Measurements from ENCODE around the gene EIF4ENIF1. TPM values are rescaled to one million over a fixed set of nuclear protein-coding genes. Genes with fewer than 3 reads are reported as not detected.

Gene EIF4ENIF1
- polyA plus RNA-seq, 2 of the 4 experiments (the other 2 are of a cell fraction): 10.3 to 15.5 TPM

- DNase-seq (ENCODE audit: low read depth in 1 of 2, low spot score in 1 of 2): no peak
- no peak for FAIRE-seq
- H3K4me2 ChIP-seq: no peak overlapping the region
- ATAC-seq: no peak
- no peaks in the 10 kb centered on the region for H3K4me1 ChIP-seq
- POLR2A ChIA-PET: no interaction called here
- no peaks in the 10 kb centered on the region for H3K9me3 ChIP-seq
- CTCF ChIA-PET: no interaction called here
- H3K4me3 ChIP-seq: no peak overlapping the region
- TF ChIP-seq MYC (IDR thresholded peaks at IDR 0.05; ENCODE audit: borderline replicate concordance, low read length) (no peak), CHD4 (IDR thresholded peaks at IDR 0.05; ENCODE audit: borderline replicate concordance) (no peak), FOSL2 (IDR thresholded peaks at IDR 0.05) (no peak), FOSL2 (CRISPR knock-in tag; IDR thresholded peaks at IDR 0.05) (no peak), HEYL (CRISPR knock-in tag; IDR thresholded peaks at IDR 0.05) (no peak), SREBF2 (IDR thresholded peaks at IDR 0.05) (no peak), PBX3 (IDR thresholded peaks at IDR 0.05) (no peak)
- TF ChIP-seq, protein P1, sequence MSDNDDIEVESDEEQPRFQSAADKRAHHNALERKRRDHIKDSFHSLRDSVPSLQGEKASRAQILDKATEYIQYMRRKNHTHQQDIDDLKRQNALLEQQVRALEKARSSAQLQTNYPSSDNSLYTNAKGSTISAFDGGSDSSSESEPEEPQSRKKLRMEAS (IDR thresholded peaks at IDR 0.05): no peak
- no peak overlapping the region for H3K27ac ChIP-seq
- WGBS (ENCODE audit: missing lambda C conversion rate): 94% methylated on average over 3 of the region's 3 CpGs
Measured at GRCh38 chr22:31461699-31462098, 27.9 kb downstream of the EIF4ENIF1 start.

- TF ChIP-seq EP300 (IDR thresholded peaks at IDR 0.05) (no peak), RFX5 (IDR thresholded peaks at IDR 0.05) (no peak), ZC3H11A (IDR thresholded peaks at IDR 0.05) (no peak), RAD21 (conservative IDR thresholded peaks at IDR 0.05 in 1 of 2, IDR thresholded peaks at IDR 0.05 in 1 of 2) (peak in 1 of 2 experiments; percentile 15; a peak in 2 of 5 replicates), KDM5A (IDR thresholded peaks at IDR 0.05) (no peak)
- TF ChIP-seq, protein P1 (IDR thresholded peaks at IDR 0.05): no peak
- TF ChIP-seq, protein P2, sequence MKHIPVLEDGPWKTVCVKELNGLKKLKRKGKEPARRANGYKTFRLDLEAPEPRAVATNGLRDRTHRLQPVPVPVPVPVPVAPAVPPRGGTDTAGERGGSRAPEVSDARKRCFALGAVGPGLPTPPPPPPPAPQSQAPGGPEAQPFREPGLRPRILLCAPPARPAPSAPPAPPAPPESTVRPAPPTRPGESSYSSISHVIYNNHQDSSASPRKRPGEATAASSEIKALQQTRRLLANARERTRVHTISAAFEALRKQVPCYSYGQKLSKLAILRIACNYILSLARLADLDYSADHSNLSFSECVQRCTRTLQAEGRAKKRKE (CRISPR knock-in tag; IDR thresholded peaks at IDR 0.05; ENCODE audit: low read depth): no peak
- TF ChIP-seq, protein P3, sequence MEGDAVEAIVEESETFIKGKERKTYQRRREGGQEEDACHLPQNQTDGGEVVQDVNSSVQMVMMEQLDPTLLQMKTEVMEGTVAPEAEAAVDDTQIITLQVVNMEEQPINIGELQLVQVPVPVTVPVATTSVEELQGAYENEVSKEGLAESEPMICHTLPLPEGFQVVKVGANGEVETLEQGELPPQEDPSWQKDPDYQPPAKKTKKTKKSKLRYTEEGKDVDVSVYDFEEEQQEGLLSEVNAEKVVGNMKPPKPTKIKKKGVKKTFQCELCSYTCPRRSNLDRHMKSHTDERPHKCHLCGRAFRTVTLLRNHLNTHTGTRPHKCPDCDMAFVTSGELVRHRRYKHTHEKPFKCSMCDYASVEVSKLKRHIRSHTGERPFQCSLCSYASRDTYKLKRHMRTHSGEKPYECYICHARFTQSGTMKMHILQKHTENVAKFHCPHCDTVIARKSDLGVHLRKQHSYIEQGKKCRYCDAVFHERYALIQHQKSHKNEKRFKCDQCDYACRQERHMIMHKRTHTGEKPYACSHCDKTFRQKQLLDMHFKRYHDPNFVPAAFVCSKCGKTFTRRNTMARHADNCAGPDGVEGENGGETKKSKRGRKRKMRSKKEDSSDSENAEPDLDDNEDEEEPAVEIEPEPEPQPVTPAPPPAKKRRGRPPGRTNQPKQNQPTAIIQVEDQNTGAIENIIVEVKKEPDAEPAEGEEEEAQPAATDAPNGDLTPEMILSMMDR (IDR thresholded peaks at IDR 0.05): peak; percentile 46
- no peak overlapping the region for H3K4me2 ChIP-seq
- ChIA-PET CTCF (interaction anchor here (0.6 to 3.4 kb wide), 7 partner anchors 8 to 517 kb away, joined by 3 to 13 read pairs (median 4); no protein-coding TSS in a partner anchor), POLR2A (interaction anchor here (0.6 kb wide), 1 partner anchor 60 kb away, joined by 3 read pairs; no protein-coding TSS in a partner anchor)
- H3K27ac ChIP-seq: no peak overlapping the region
- no peaks in the 10 kb centered on the region for H3K4me1 ChIP-seq
- WGBS (ENCODE audit: missing lambda C conversion rate): 47% methylated on average over 5 of the region's 5 CpGs
- DNase-seq (ENCODE audit: low read depth in 1 of 2, low spot score in 1 of 2): peak; percentile 21 to 52
- H3K9me3 ChIP-seq: no peaks in the 10 kb centered on the region
- no peak for FAIRE-seq
- no peak overlapping the region for H3K4me3 ChIP-seq
- peak; percentile 93 to 94 for ATAC-seq
Measured at GRCh38 chr22:31451709-31452571, 37.7 kb downstream of the EIF4ENIF1 start.

- FAIRE-seq (no peak), ATAC-seq (no peak), DNase-seq (ENCODE audit: low read depth in 1 of 2, low spot score in 1 of 2) (no peak)
- no peak overlapping the region for H3K4me3 ChIP-seq
- no peaks in the 10 kb centered on the region for H3K9me3 ChIP-seq
- ChIA-PET CTCF (no interaction called here), POLR2A (no interaction called here)
- WGBS (ENCODE audit: missing lambda C conversion rate): 94% methylated on average over 4 of the region's 4 CpGs
- H3K4me2 ChIP-seq: no peak overlapping the region
- H3K4me1 ChIP-seq: no peaks in the 10 kb centered on the region
- H3K27ac ChIP-seq: no peak overlapping the region
- TF ChIP-seq KDM1A (IDR thresholded peaks at IDR 0.05; ENCODE audit: low read depth) (no peak), CBX2 (IDR thresholded peaks at IDR 0.05; ENCODE audit: borderline replicate concordance, low read depth) (no peak), CHD2 (IDR thresholded peaks at IDR 0.05; ENCODE audit: low read length, partially characterized antibody) (no peak), PBX3 (IDR thresholded peaks at IDR 0.05) (no peak), TP53 (CRISPR knock-in tag; IDR thresholded peaks at IDR 0.05) (no peak), HOXB13 (CRISPR knock-in tag; IDR thresholded peaks at IDR 0.05; ENCODE audit: low read depth) (no peak), FOXS1 (CRISPR knock-in tag; IDR thresholded peaks at IDR 0.05) (no peak), FOSB (CRISPR knock-in tag; IDR thresholded peaks at IDR 0.05) (no peak), RCOR1 (IDR thresholded peaks at IDR 0.05; ENCODE audit: low read depth, low read length) (no peak), FOSL2 (IDR thresholded peaks at IDR 0.05) (no peak), FOSL2 (CRISPR knock-in tag; IDR thresholded peaks at IDR 0.05) (no peak)
- TF ChIP-seq, protein P3 (IDR thresholded peaks at IDR 0.05): no peak
Measured at GRCh38 chr22:31449506-31449905, 40.1 kb downstream of the EIF4ENIF1 start.

Data from A549 (cell line).